Right lobe of liver (tissue), 4 donors: ENCODE data around the gene DHODH.

Experiments
- CTCF ChIP-seq, 4 donors: fragments of 200-600 bp in 3 of 4; fragments of 450-650 bp in 1 of 4; IDR thresholded peaks; one replicate each; pipeline versions ENCODE4 v1.5.1 to v1.8.0; 2016 to 2022; ENCODE audit warnings: antibody characterized with exemption in 4 of 4, mild to moderate bottlenecking in 2 of 4
- POLR2A ChIP-seq: fragments of 450-650 bp; IDR thresholded peaks from one replicate; pipeline ENCODE4 v1.6.1; 2017; ENCODE audit warnings: antibody characterized with exemption, mild to moderate bottlenecking
- donor health status: DM: no; HTN: no; CAD: no.
- donor health status: DM: no; HTN: no; CAD: no.
- donor health status: DM: no; HTN: yes; CAD: no.

DNA sequence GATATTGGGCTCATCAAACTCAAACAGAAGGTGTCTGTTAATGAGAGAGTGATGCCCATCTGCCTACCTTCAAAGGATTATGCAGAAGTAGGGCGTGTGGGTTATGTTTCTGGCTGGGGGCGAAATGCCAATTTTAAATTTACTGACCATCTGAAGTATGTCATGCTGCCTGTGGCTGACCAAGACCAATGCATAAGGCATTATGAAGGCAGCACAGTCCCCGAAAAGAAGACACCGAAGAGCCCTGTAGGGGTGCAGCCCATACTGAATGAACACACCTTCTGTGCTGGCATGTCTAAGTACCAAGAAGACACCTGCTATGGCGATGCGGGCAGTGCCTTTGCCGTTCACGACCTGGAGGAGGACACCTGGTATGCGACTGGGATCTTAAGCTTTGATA is 51.9 kb downstream of the DHODH start:
- no peak for TF ChIP-seq CTCF (IDR thresholded peaks at IDR 0.05)
- peak; percentile 67 for TF ChIP-seq POLR2A
